Cardiac muscle cell (in vitro differentiated cells and primary cell): ENCODE measurements around the gene CPXM2. TPM values are rescaled to one million over a fixed set of nuclear protein-coding genes. Genes with fewer than 3 reads are reported as not detected.

ENCODE experiments used
- DNase-seq, 2 donors: peaks; one replicate each; pipeline versions ENCODE4 v3.0.0 to v3.0.0-alpha.2; 2010 to 2017; ENCODE audit warnings: low read depth in 1 of 2, low spot score in 1 of 2
- H3K27ac ChIP-seq: fragments of 200-600 bp; sonication (generic); 2 replicates; pipeline ENCODE4 v1.5.1; 2016
- H3K27me3 ChIP-seq: fragments of 200-600 bp; sonication (generic); 2 replicates; pipeline ENCODE4 v1.6.0; 2016; ENCODE audit warnings: control low read depth
- H3K36me3 ChIP-seq: fragments of 200-600 bp; sonication (generic); 2 replicates; pipeline ENCODE4 v1.5.1; 2016; ENCODE audit warnings: control low read depth
- H3K4me1 ChIP-seq: fragments of 200-600 bp; sonication (generic); 2 replicates; pipeline ENCODE4 v1.8.1; 2017; ENCODE audit warnings: low read depth, mild to moderate bottlenecking, mixed run types
- H3K4me3 ChIP-seq: fragments of 200-600 bp; sonication (generic); 2 replicates; pipeline ENCODE4 v1.5.1; 2016; ENCODE audit warnings: mild to moderate bottlenecking
- H3K9me3 ChIP-seq: fragments of 200-600 bp; sonication (generic); 2 replicates; pipeline ENCODE4 v1.5.1; 2017; ENCODE audit warnings: low read depth, mild to moderate bottlenecking, control low read depth
- polyA plus RNA-seq: library from polyadenylated mRNA; unstranded; fragments of >200 nt; fragmentation: Nextera tagmentation; extraction: Ambion mirVana; gene quantifications from 2 replicates; pipeline ENCODE4 v1.2.1, GENCODE V29; 2016
- total RNA-seq: library from RNA; depleted of rRNA; stranded (reverse); fragments of >200 nt; gene quantifications from 2 replicates; pipeline ENCODE4 v1.2.3, GENCODE V29; 2016
- TF ChIP-seq, protein P1 (sequence below): IDR thresholded peaks from 2 replicates; pipeline ENCODE4 v1.5.1; 2012; ENCODE audit warnings: low read depth, mild to moderate bottlenecking, low read length

The CPXM2 gene
- total and polyA plus RNA-seq, 2 experiments from 2014 or later = 0.39 to 1.3 TPM

GRCh38 chr10:123747426-123747825 is 144.2 kb downstream of the CPXM2 start:
- H3K4me1 ChIP-seq = no peaks in the 10 kb centered on the region
- no peaks in the 10 kb centered on the region for H3K36me3 ChIP-seq
- no peak for DNase-seq
- TF ChIP-seq, protein P1, sequence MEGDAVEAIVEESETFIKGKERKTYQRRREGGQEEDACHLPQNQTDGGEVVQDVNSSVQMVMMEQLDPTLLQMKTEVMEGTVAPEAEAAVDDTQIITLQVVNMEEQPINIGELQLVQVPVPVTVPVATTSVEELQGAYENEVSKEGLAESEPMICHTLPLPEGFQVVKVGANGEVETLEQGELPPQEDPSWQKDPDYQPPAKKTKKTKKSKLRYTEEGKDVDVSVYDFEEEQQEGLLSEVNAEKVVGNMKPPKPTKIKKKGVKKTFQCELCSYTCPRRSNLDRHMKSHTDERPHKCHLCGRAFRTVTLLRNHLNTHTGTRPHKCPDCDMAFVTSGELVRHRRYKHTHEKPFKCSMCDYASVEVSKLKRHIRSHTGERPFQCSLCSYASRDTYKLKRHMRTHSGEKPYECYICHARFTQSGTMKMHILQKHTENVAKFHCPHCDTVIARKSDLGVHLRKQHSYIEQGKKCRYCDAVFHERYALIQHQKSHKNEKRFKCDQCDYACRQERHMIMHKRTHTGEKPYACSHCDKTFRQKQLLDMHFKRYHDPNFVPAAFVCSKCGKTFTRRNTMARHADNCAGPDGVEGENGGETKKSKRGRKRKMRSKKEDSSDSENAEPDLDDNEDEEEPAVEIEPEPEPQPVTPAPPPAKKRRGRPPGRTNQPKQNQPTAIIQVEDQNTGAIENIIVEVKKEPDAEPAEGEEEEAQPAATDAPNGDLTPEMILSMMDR = no peak
- no peak overlapping the region for H3K27ac ChIP-seq
- H3K27me3 ChIP-seq = peaks cover 4% of the 10 kb centered on the region
- no peak overlapping the region for H3K4me3 ChIP-seq
- no peaks in the 10 kb centered on the region for H3K9me3 ChIP-seq

- TF ChIP-seq, protein P1 = no peak
- no peak for DNase-seq
- Histone ChIP-seq H3K4me3 (no peak overlapping the region), H3K9me3 (no peaks in the 10 kb centered on the region), H3K27me3 (peaks cover 4% of the 10 kb centered on the region), H3K4me1 (no peaks in the 10 kb centered on the region), H3K27ac (no peak overlapping the region), H3K36me3 (no peaks in the 10 kb centered on the region)
These were observed 144.7 kb downstream of the CPXM2 start for GRCh38 chr10:123746942-123747341.

DNA sequence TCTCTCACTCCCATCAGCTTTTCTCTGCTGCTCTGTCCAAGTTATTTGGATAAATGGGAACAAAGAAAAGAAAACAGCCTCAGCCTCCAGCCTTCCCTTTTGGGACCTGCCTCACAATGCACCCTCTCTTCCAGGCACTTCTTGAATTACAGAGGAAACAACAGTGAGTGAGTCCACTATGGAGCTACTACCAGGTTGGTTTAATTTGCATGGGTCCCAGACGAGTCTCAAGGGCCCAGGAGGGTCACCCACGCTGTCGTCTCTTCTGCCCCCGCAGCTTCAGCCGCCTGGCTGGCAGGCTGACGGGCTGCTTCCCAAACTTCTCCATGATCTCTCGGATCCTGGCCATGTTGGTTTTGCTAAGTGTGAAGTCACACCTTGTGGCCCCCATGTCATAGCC is 145.1 kb downstream of the CPXM2 start:
- peaks cover 4% of the 10 kb centered on the region for H3K27me3 ChIP-seq
- H3K4me3 ChIP-seq = no peak overlapping the region
- H3K9me3 ChIP-seq = no peaks in the 10 kb centered on the region
- H3K27ac ChIP-seq = no peak overlapping the region
- TF ChIP-seq, protein P1 = no peak
- H3K4me1 ChIP-seq = no peaks in the 10 kb centered on the region
- no peaks in the 10 kb centered on the region for H3K36me3 ChIP-seq
- no peak for DNase-seq

DNA sequence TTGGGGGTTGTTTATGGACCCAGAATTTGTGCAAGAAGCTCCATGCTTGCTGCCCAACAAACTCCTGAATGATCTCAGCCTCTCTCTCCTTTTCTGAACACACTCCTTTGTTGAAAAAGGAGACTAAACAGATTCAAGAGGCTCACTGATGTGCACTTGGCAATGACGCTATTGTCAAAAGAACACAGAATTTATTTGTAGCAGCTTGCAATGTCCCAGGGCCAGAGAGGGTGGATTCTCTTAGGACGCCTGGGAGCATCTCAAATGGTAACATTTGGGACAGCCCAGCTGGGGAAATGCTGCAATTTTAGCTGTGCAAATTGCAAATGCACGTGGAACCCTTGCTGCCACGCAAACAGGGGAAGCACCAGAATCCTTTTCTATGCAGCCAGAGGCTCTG is 145.5 kb downstream of the CPXM2 start:
- Histone ChIP-seq H3K9me3 (no peaks in the 10 kb centered on the region), H3K27me3 (peaks cover 4% of the 10 kb centered on the region), H3K27ac (no peak overlapping the region), H3K36me3 (no peaks in the 10 kb centered on the region), H3K4me3 (no peak overlapping the region), H3K4me1 (no peaks in the 10 kb centered on the region)
- DNase-seq = no peak
- TF ChIP-seq, protein P1 = no peak

- no peak overlapping the region for H3K4me3 ChIP-seq
- H3K27me3 ChIP-seq = peaks cover 4% of the 10 kb centered on the region
- no peaks in the 10 kb centered on the region for H3K4me1 ChIP-seq
- TF ChIP-seq, protein P1 = no peak
- H3K36me3 ChIP-seq = no peaks in the 10 kb centered on the region
- no peak for DNase-seq
- no peaks in the 10 kb centered on the region for H3K9me3 ChIP-seq
- no peak overlapping the region for H3K27ac ChIP-seq
These were observed 147.4 kb downstream of the CPXM2 start for GRCh38 chr10:123744224-123744536.

DNA sequence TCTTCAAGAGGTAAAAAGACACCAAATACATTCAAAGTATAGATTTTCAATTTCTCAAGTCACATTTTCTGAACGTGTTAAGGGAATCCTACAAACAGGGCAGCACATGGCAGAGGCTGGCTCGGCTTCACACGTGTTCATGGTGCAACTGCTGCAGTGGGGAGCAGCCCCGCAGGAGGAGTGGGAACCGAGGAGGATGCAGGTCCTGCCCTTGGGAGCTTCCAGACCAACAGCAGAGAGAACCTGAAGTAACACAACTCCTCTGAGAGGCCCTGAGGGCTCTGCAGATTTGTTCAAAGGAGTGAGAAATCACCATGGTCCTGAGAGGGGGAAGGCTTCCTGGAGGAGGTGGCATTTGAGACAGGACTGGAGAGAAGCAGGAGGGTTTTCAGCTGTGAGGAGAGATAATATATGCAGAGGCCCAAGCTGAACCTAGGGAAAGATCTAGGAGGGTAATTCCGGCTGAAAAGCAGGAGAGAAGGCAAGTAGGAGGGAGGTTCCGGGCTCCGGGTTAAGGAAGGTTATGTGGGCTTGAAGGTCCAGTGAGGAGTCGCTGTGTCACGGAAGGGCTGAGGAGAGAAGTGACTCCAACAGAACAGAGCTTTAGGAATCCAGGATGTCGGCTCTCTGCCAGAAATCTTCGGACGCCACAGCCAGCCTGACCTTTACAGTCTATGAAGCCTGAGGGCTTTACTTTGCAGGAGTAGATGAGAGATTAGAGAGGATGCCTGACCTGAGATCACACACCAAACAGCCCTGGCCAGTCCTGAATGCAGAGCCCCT is 148.0 kb downstream of the CPXM2 start:
- no peaks in the 10 kb centered on the region for H3K36me3 ChIP-seq
- TF ChIP-seq, protein P1 = no peak
- H3K27ac ChIP-seq = no peak overlapping the region
- H3K9me3 ChIP-seq = no peaks in the 10 kb centered on the region
- no peak overlapping the region for H3K4me3 ChIP-seq
- no peaks in the 10 kb centered on the region for H3K4me1 ChIP-seq
- no peak for DNase-seq
- peaks cover 4% of the 10 kb centered on the region for H3K27me3 ChIP-seq
